GM19043 (cell line): ENCODE data around the gene PATE1.
"Not testable (repeated sequence)": the region's sequence is repeated elsewhere in the genome, so short reads cannot be mapped to it uniquely, and the experiment has no call there.

Source experiments
- ATAC-seq: cut with Tn5 transposase; IDR thresholded peaks from one replicate; pipeline ENCODE4 v1.9.1; 2021; ENCODE audit warnings: low read depth; ENCODE audit not compliant: unreplicated experiment

PATE1 gene

GRCh38 chr11:125745979-125746378 lies at the start of gene PATE1:
TSS of gene PATE1 (plus strand) at chr11:125746279. CDS start at chr11:125746305, 26 bp downstream.
- ATAC-seq: no peak

- ATAC-seq: no peak
Measured at GRCh38 chr11:125701018-125701610, 45.0 kb upstream of the PATE1 start.

GRCh38 chr11:125701858-125702621 lies 44.0 kb upstream of the PATE1 start:
- ATAC-seq: no peak

GRCh38 chr11:125704686-125705085 lies 41.4 kb upstream of the PATE1 start:
- ATAC-seq: not testable (repeated sequence)

GRCh38 chr11:125720781-125721180 lies 25.3 kb upstream of the PATE1 start:
- no peak for ATAC-seq

- ATAC-seq: no peak
Measured at GRCh38 chr11:125724125-125724524, 22.0 kb upstream of the PATE1 start.

GRCh38 chr11:125728969-125729368 lies 17.1 kb upstream of the PATE1 start:
- no peak for ATAC-seq

- ATAC-seq: no peak
Measured at GRCh38 chr11:125740617-125741016, 5.5 kb upstream of the PATE1 start.

GRCh38 chr11:125743681-125744080 lies 2.4 kb upstream of the PATE1 start:
- ATAC-seq: no peak

- no peak for ATAC-seq
Measured at GRCh38 chr11:125750629-125751028, 4.5 kb downstream of the PATE1 start.

GRCh38 chr11:125756050-125756449 lies 10.0 kb downstream of the PATE1 start:
- ATAC-seq: no peak

- ATAC-seq: no peak
Measured at GRCh38 chr11:125762445-125762844, 16.4 kb downstream of the PATE1 start.

GRCh38 chr11:125763483-125763882 lies 17.4 kb downstream of the PATE1 start:
- ATAC-seq: no peak

GRCh38 chr11:125766251-125766650 lies 20.2 kb downstream of the PATE1 start:
- ATAC-seq: no peak

GRCh38 chr11:125768336-125769046 lies 22.4 kb downstream of the PATE1 start:
- no peak for ATAC-seq

- no peak for ATAC-seq
Measured at GRCh38 chr11:125770583-125770982, 24.5 kb downstream of the PATE1 start.

GRCh38 chr11:125772834-125773505 lies 26.9 kb downstream of the PATE1 start:
- ATAC-seq: no peak

- no peak for ATAC-seq
Measured at GRCh38 chr11:125773516-125773915, 27.4 kb downstream of the PATE1 start.

GRCh38 chr11:125777309-125777708 lies 31.2 kb downstream of the PATE1 start:
- ATAC-seq: no peak

- ATAC-seq: no peak
Measured at GRCh38 chr11:125778728-125779127, 32.6 kb downstream of the PATE1 start, which contains the start of gene PATE2. TSS of gene PATE2 (minus strand) at chr11:125778828. CDS start at chr11:125778773, 55 bp downstream.

- no peak for ATAC-seq
Measured at GRCh38 chr11:125784678-125785077, 38.6 kb downstream of the PATE1 start.
